HepG2 (cell line): ENCODE measurements around the gene FAF2. TPM values are rescaled to one million over a fixed set of nuclear protein-coding genes. Genes with fewer than 3 reads are reported as not detected.

Experiments
- ATAC-seq: fragments of 200-7000 bp; cut with Tn5 transposase; 3 replicates; pipeline ENCODE4 v1.9.1; 2020; ENCODE audit warnings: mild to moderate bottlenecking, moderate library complexity
- BruUV-seq: library from RNA; stranded (reverse); fragments of 400-500 nt; replicated peaks from 2 replicates; lab custom pipeline; 2021; lab: Mats Ljungman, UMichigan
- CTCF ChIA-PET: fragments of 300-600 bp; formaldehyde crosslinking; extraction: SDS; loops from one replicate; lab custom pipeline; 2021; ENCODE audit warnings: low total read pairs, inconsistent platforms, low intra/inter-chr PET ratio; lab: Yijun Ruan, JAX
- POLR2A ChIA-PET: fragments of 350-600 bp; sonication (Branson Sonifier 250); formaldehyde crosslinking; loops from one replicate; lab custom pipeline; 2020; ENCODE audit warnings: antibody characterized with exemption, inconsistent platforms; lab: Yijun Ruan, JAX
- DNase-seq: peaks from one replicate; pipeline ENCODE4 v3.0.0-alpha.2; 2015; ENCODE audit warnings: low spot score
- FAIRE-seq: peaks from 3 replicates; lab custom pipeline; 2011; peaks lifted over from hg19 to GRCh38; lab: Jason Lieb, UNC
- H2AFZ ChIP-seq: one replicate; pipeline ENCODE4 v1.6.1; 2011; ENCODE audit warnings: low read length, inconsistent platforms
- H3K27ac ChIP-seq: fragments of 300-600 bp; 3 replicates; pipeline ENCODE4 v1.8.0; 2011; ENCODE audit warnings: mixed run types, mild to moderate bottlenecking, mixed read lengths, low read length, inconsistent platforms; ENCODE audit not compliant: insufficient read depth; ENCODE audit errors: extremely low read length
- H3K27me3 ChIP-seq, 2 experiments: fragments of 200-600 bp in 1 of 2; 2 replicates in 1 of 2; 3 replicates in 1 of 2; pipeline versions ENCODE4 v1.6.0 to v1.8.0; 2011; ENCODE audit warnings: low read length in 2 of 2, mild to moderate bottlenecking in 2 of 2, moderate library complexity in 2 of 2, inconsistent platforms in 1 of 2; ENCODE audit not compliant: insufficient read depth in 2 of 2, control insufficient read depth in 1 of 2
- H3K36me3 ChIP-seq, 2 experiments: fragments of 200-600 bp in 1 of 2; replicated peaks in 1 of 2; 2 replicates in 1 of 2; 3 replicates in 1 of 2; pipeline versions ENCODE4 v1.5.1 to v1.8.0; 2011; ENCODE audit warnings: low read length in 2 of 2, inconsistent platforms in 1 of 2; ENCODE audit not compliant: insufficient read depth in 2 of 2, control insufficient read depth in 1 of 2
- H3K4me1 ChIP-seq: 2 replicates; pipeline ENCODE4 v1.5.1; 2012; ENCODE audit warnings: low read length, inconsistent platforms; ENCODE audit not compliant: insufficient read depth
- H3K4me2 ChIP-seq: 2 replicates; pipeline ENCODE4 v1.6.0; 2011; ENCODE audit warnings: low read depth, low read length, inconsistent platforms
- H3K4me3 ChIP-seq, 3 experiments: fragments of 200-600 bp in 1 of 3; sonication (generic), shearing (Covaris generic) in 1 of 3; replicated peaks in 1 of 3; 2 replicates each; pipeline ENCODE4 v1.5.1; 2011 to 2016; ENCODE audit warnings: low read length in 3 of 3, inconsistent platforms in 2 of 3, low read depth in 2 of 3, mild to moderate bottlenecking in 2 of 3, control low read depth in 1 of 3, mixed read lengths in 1 of 3; ENCODE audit not compliant: insufficient read depth in 1 of 3
- H3K79me2 ChIP-seq: one replicate; pipeline ENCODE4 v1.6.1; 2011; ENCODE audit warnings: low read length, inconsistent platforms; ENCODE audit not compliant: insufficient read depth
- H3K9ac ChIP-seq: 2 replicates; pipeline ENCODE4 v1.6.0; 2011; ENCODE audit warnings: mild to moderate bottlenecking, low read depth, low read length, inconsistent platforms; ENCODE audit not compliant: insufficient read depth
- H3K9me3 ChIP-seq: 2 replicates; pipeline ENCODE4 v1.5.1; 2012; ENCODE audit warnings: mild to moderate bottlenecking, low read length
- H4K20me1 ChIP-seq: 2 replicates; pipeline ENCODE4 v1.6.0; 2011; ENCODE audit warnings: inconsistent platforms, mild to moderate bottlenecking, low read length, moderate library complexity; ENCODE audit not compliant: insufficient read depth
- ATF7 ChIP-seq, 2 experiments: fragments of 450-650 bp in 1 of 2; sonication (generic) in 1 of 2; formaldehyde crosslinking in 1 of 2; IDR thresholded peaks; 2 replicates each; pipeline versions ENCODE4 v1.4.0 to v1.6.1; 2016 to 2020; ENCODE audit warnings: antibody characterized with exemption in 1 of 2, mild to moderate bottlenecking in 1 of 2, missing genetic modification reagents in 1 of 2
- BORCS8-MEF2B ChIP-seq: sonication (generic); formaldehyde crosslinking; IDR thresholded peaks from 2 replicates; pipeline ENCODE4 v1.8.0; 2022; ENCODE audit warnings: mild to moderate bottlenecking, missing genetic modification reagents
- CEBPB ChIP-seq: IDR thresholded peaks from 2 replicates; pipeline ENCODE4 v1.6.1; 2011; ENCODE audit warnings: low read depth, low read length, improper control_type of control experiment, borderline replicate concordance
- FOXK2 ChIP-seq: fragments of 450-650 bp; IDR thresholded peaks from 2 replicates; pipeline ENCODE4 v1.6.1; 2016
- HDAC2 ChIP-seq: sonication (generic); formaldehyde crosslinking; IDR thresholded peaks from 2 replicates; pipeline ENCODE4 v1.4.0; 2020; ENCODE audit warnings: missing genetic modification reagents
- ISX ChIP-seq: sonication (generic); formaldehyde crosslinking; conservative IDR thresholded peaks from 2 replicates; pipeline ENCODE4 v1.5.0; 2020; ENCODE audit warnings: missing genetic modification reagents
- JUND ChIP-seq: sonication (generic); formaldehyde crosslinking; IDR thresholded peaks from 2 replicates; pipeline ENCODE4 v1.8.0; 2022; ENCODE audit warnings: mild to moderate bottlenecking, missing genetic modification reagents
- MEIS1 ChIP-seq: sonication (generic); formaldehyde crosslinking; IDR thresholded peaks from 2 replicates; pipeline ENCODE4 v1.9.0; 2021; ENCODE audit warnings: mild to moderate bottlenecking, missing genetic modification reagents, moderate library complexity, borderline replicate concordance
- MXD4 ChIP-seq: IDR thresholded peaks from 2 replicates; pipeline ENCODE4 v1.6.1; 2016; ENCODE audit warnings: mild to moderate bottlenecking, missing biosample characterization, missing genetic modification reagents
- NCOR1 ChIP-seq: fragments of 200-600 bp; sonication (generic); IDR thresholded peaks from 2 replicates; pipeline ENCODE4 v1.7.0; 2017; ENCODE audit warnings: antibody characterized with exemption, low read length, borderline replicate concordance
- RCOR2 ChIP-seq: IDR thresholded peaks from 2 replicates; pipeline ENCODE4 v1.6.1; 2016; ENCODE audit warnings: missing biosample characterization, missing genetic modification reagents
- REL ChIP-seq: sonication (generic); formaldehyde crosslinking; conservative IDR thresholded peaks from 2 replicates; pipeline ENCODE4 v1.8.0; 2022; ENCODE audit warnings: mild to moderate bottlenecking, missing genetic modification reagents, moderate library complexity
- SAFB2 ChIP-seq: sonication (generic); formaldehyde crosslinking; IDR thresholded peaks from 2 replicates; pipeline ENCODE4 v1.5.1; 2020; ENCODE audit warnings: missing genetic modification reagents, low read depth, mild to moderate bottlenecking, borderline replicate concordance
- SMARCC2 ChIP-seq: fragments of 450-650 bp; IDR thresholded peaks from 2 replicates; pipeline ENCODE4 v1.6.1; 2017; ENCODE audit warnings: antibody characterized with exemption, mild to moderate bottlenecking
- SP5 ChIP-seq: IDR thresholded peaks from 2 replicates; pipeline ENCODE4 v1.6.1; 2016; ENCODE audit warnings: low read depth, borderline replicate concordance
- YEATS2 ChIP-seq: sonication (generic); formaldehyde crosslinking; IDR thresholded peaks from 2 replicates; pipeline ENCODE4 v1.4.0; 2020; ENCODE audit warnings: missing genetic modification reagents, borderline replicate concordance
- ZBTB10 ChIP-seq: sonication (generic); formaldehyde crosslinking; IDR thresholded peaks from 2 replicates; pipeline ENCODE4 v1.4.0; 2020; ENCODE audit warnings: missing genetic modification reagents, borderline replicate concordance
- ZFY ChIP-seq: sonication (generic); formaldehyde crosslinking; IDR thresholded peaks from 2 replicates; pipeline ENCODE4 v1.4.0; 2020; ENCODE audit warnings: missing genetic modification reagents
- ZNF251 ChIP-seq: sonication (generic); formaldehyde crosslinking; IDR thresholded peaks from 2 replicates; pipeline ENCODE4 v1.9.0; 2021; ENCODE audit warnings: mild to moderate bottlenecking, missing genetic modification reagents
- ZNF672 ChIP-seq: sonication (generic); formaldehyde crosslinking; IDR thresholded peaks from 2 replicates; pipeline ENCODE4 v1.8.1; 2022; ENCODE audit warnings: missing genetic modification reagents
- ZNF782 ChIP-seq: sonication (generic); formaldehyde crosslinking; IDR thresholded peaks from 2 replicates; pipeline ENCODE4 v1.4.0; 2020; ENCODE audit warnings: missing genetic modification reagents, mild to moderate bottlenecking, borderline replicate concordance
- WGBS: methylation state at CpG from one replicate; pipeline ENCODE4 v1.1.6; 2017; ENCODE audit warnings: low lambda C conversion rate; 5-methylcytosine and 5-hydroxymethylcytosine counted together
- in situ Hi-C: cut with HindIII; loops from 2 replicates; pipeline ENCODE4 v1.10.0; 2017; ENCODE audit warnings: low pct_unique_long_range_greater_than_20kb; ENCODE audit not compliant: extremely low pct_ligation_motif_present
- intact Hi-C: fragments of 100-400 bp; cut with micrococcal nuclease; formaldehyde crosslinking; loops from one replicate; pipeline ENCODE4 v1.10.0; 2022; ENCODE audit not compliant: unreplicated experiment
- polyA plus RNA-seq, 8 experiments: library from polyadenylated mRNA; depleted of rRNA in 3 of 8; stranded (reverse) in 7 of 8; unstranded in 1 of 8; fragments of >200 nt; fragmentation: Illumina TruSeq in 4 of 8; extraction: Trizol in 4 of 8; gene quantifications; 2 replicates each; pipeline versions ENCODE4 v1.2.1 to v1.2.3, GENCODE V29; 2011 to 2016; ENCODE audit warnings: low read depth in 4 of 8, missing spikeins in 1 of 8, mixed read lengths in 1 of 8; ENCODE audit not compliant: insufficient read depth in 1 of 8
- total RNA-seq, 5 experiments: library from RNA; depleted of rRNA; stranded (reverse); fragments of >200 nt; fragmentation: Illumina TruSeq; extraction: Trizol; gene quantifications; 2 replicates each; pipeline ENCODE4 v1.2.3, GENCODE V29; 2016; ENCODE audit warnings: low read depth in 1 of 5

The FAF2 gene
- total and polyA plus RNA-seq, 2 of the 13 experiments (the other 11 are each of a cell fraction or from before 2014, with no cell fraction given), result 27.8 to 34.3 TPM

DNA sequence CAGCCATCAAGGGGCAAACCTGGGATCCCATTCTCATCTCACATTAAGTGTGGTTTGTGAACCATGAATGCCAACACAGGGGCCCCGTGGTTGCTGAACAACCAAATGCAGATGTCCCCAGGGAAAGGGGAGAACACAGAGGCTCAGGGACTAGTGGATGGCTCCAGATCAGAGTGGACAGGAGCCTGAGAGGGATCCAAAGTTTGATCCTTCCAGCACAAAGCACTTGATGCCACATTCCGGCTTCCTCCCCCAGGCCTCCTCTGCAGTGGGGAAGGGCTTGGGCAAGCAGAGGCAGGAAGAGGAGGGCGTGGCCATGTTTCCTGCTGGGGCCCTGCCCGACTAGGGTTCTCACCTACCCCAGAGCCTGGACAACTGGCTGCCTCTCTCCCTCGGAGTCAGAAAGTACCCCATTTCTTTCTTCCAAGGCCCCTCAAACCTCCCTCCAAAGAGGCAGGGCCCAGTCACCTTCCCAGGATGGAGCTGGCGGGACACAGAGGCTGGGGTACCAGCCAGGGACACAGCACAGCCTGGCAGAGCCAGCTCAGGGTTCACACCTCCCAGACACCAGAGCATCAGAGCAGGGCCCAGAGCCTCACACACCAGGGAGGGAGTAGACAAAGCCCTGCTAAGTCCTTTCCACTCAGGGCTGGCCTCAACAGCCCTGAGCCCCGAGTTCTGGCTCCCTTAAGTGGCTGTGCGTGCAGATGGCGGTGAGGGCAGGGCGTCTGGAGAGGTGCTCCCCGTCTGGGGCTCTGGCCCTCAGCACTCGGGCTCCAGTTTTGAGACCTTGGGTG lies 93.4 kb downstream of the FAF2 start:
- BruUV-seq, result no TSS peak
- Histone ChIP-seq H2AFZ (peak overlapping the region; percentile 37), H3K79me2 (peaks cover under 1% of the 10 kb centered on the region), H3K27ac (peak overlapping the region; percentile 13), H3K4me3 (peak overlapping the region in 2 of 3 experiments; percentile 67 to 77; a peak in 4 of 6 replicates), H3K4me2 (peak overlapping the region; percentile 93), H3K9ac (peak overlapping the region; percentile 74), H3K27me3 (no peaks in the 10 kb centered on the region; a peak in 1 of 5 replicates), H4K20me1 (no peaks in the 10 kb centered on the region), H3K4me1 (peaks cover 71% of the 10 kb centered on the region), H3K9me3 (no peaks in the 10 kb centered on the region), H3K36me3 (no peaks in the 10 kb centered on the region)
- 30% methylated on average over 7 of the region's 12 CpGs for WGBS
- DNase-seq, result peak; percentile 65
- POLR2A ChIA-PET, result interaction anchor here (0.6 kb wide), 1 partner anchor 102 kb away, joined by 3 read pairs; no protein-coding TSS in a partner anchor
- peak; percentile 13 for ATAC-seq
- in situ Hi-C loops (loop anchor here (25.0 kb wide), 1 partner anchor 821 kb away; the partner anchor contains the start of genes LMAN2 and RGS14), intact Hi-C loops (no loop called here)
- peak; percentile 39 for FAIRE-seq
- CTCF ChIA-PET, result no interaction called here
- TF ChIP-seq BORCS8-MEF2B (CRISPR knock-in tag) (no peak), ATF7 (IDR thresholded peaks at IDR 0.05) (no peak), ATF7 (CRISPR knock-in tag; IDR thresholded peaks at IDR 0.05) (no peak), ZNF672 (CRISPR knock-in tag) (no peak), RCOR2 (no peak), ZNF782 (CRISPR knock-in tag) (no peak), CEBPB (no peak), REL (no peak), SAFB2 (CRISPR knock-in tag) (no peak), SP5 (CRISPR knock-in tag) (peak; percentile 60; the same call in 1 of the 2 replicates), SMARCC2 (no peak), ZNF251 (no peak), YEATS2 (no peak), MEIS1 (CRISPR knock-in tag) (no peak), HDAC2 (CRISPR knock-in tag) (no peak), NCOR1 (no peak), FOXK2 (no peak), ZBTB10 (0 out of 2 replicates have a peak, but pooled peaks have one; percentile 39), JUND (CRISPR knock-in tag) (no peak), MXD4 (CRISPR knock-in tag) (0 out of 2 replicates have a peak, but pooled peaks have one; percentile 17), ZFY (CRISPR knock-in tag) (peak; percentile 48; the same call in 1 of the 2 replicates), ISX (0 out of 2 replicates have a peak, but pooled peaks have one; percentile 38)
